ENCODE measurements around the gene RANGRF. TPM values are rescaled to one million over a fixed set of nuclear protein-coding genes. Genes with fewer than 3 reads are reported as not detected.

Gene RANGRF
- total RNA-seq, 1 experiment from 2014 or later: 12.7 TPM

DNA sequence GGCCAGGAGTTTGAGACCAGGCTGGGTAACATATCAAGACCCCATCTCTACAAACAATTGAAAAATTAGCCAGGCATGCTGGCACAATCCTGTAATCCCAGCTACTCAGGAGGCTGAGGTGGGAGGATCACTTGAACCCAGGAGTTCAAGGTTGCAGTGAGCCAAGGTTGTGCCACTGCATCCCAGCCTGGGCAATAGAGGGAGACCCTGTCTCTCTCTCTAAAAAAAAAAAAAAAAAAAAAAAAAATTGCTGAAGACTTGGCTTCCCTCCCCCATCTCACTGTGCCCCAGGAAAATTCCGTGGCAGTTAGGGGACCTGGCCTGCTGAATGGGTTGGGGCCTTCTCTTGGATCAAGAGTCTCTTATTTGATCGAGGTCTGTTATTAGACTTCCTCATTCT lies 51.1 kb downstream of the RANGRF start, which contains the start of gene ODF4:
Gene ODF4, plus strand, starts transcription at position 301 of the 400 bp plus-strand sequence. CDS start 212 bp downstream, outside the sequence.
- Histone ChIP-seq H3K4me3 (ENCODE audit: insufficient read depth, low read depth, low read length) (no peak within 1 kb of the TSS), H3K36me3 (replicated peaks; ENCODE audit: control insufficient read depth, insufficient read depth, low read length) (no peaks in the 10 kb centered on the region), H3K27me3 (ENCODE audit: control insufficient read depth, insufficient read depth, low read length) (no peaks in the 10 kb centered on the region)
- DNase-seq: no peak

Other genes starting within 250 kb of the RANGRF start
- gene ALOX15B, start 249.6 kb upstream of the RANGRF start, total RNA-seq (2014; rRNA removed; shearing (Covaris generic)): not detected in 2 replicates
- not detected in 2 replicates for gene ALOX12B, start 201.0 kb upstream of the RANGRF start, total RNA-seq (2014; rRNA removed; shearing (Covaris generic))
- gene ALOXE3, start 170.2 kb upstream of the RANGRF start, total RNA-seq (2014; rRNA removed; shearing (Covaris generic)): not detected in 2 replicates
- 1.3 and 2.1 TPM in 2 replicates for gene HES7, start 164.6 kb upstream of the RANGRF start, total RNA-seq (2014; rRNA removed; shearing (Covaris generic))
- 19.2 and 32.4 TPM in 2 replicates for gene PER1, start 136.3 kb upstream of the RANGRF start, total RNA-seq (2014; rRNA removed; shearing (Covaris generic))
- 7.3 and 10.5 TPM in 2 replicates for gene VAMP2, start 125.7 kb upstream of the RANGRF start, total RNA-seq (2014; rRNA removed; shearing (Covaris generic))
- gene TMEM107, start 112.3 kb upstream of the RANGRF start, total RNA-seq (2014; rRNA removed; shearing (Covaris generic)): 27.7 and 40.7 TPM in 2 replicates
- 9.9 and 10.7 TPM in 2 replicates for gene BORCS6, start 98.5 kb upstream of the RANGRF start, total RNA-seq (2014; rRNA removed; shearing (Covaris generic))
- 209 and 254 TPM in 2 replicates for gene AURKB, start 78.1 kb upstream of the RANGRF start, total RNA-seq (2014; rRNA removed; shearing (Covaris generic))
- gene CTC1, start 40.6 kb upstream of the RANGRF start, total RNA-seq (2014; rRNA removed; shearing (Covaris generic)): 14.1 and 14.3 TPM in 2 replicates
- gene PFAS, start 39.4 kb upstream of the RANGRF start, total RNA-seq (2014; rRNA removed; shearing (Covaris generic)): 101 and 122 TPM in 2 replicates
- gene SLC25A35, start 6.7 kb downstream of the RANGRF start, total RNA-seq (2014; rRNA removed; shearing (Covaris generic)): 2.3 and 5.6 TPM in 2 replicates
- 1.00 and 1.6 TPM in 2 replicates for gene ARHGEF15, start 21.6 kb downstream of the RANGRF start, total RNA-seq (2014; rRNA removed; shearing (Covaris generic))
- not detected in 2 replicates for gene ODF4, start 51.2 kb downstream of the RANGRF start, total RNA-seq (2014; rRNA removed; shearing (Covaris generic))
- gene RPL26, start 94.5 kb downstream of the RANGRF start, total RNA-seq (2014; rRNA removed; shearing (Covaris generic)): 1,833 and 2,305 TPM in 2 replicates
- gene RNF222, start 109.2 kb downstream of the RANGRF start, total RNA-seq (2014; rRNA removed; shearing (Covaris generic)): not detected in 2 replicates
- 18.6 and 32.8 TPM in 2 replicates for gene NDEL1, start 147.2 kb downstream of the RANGRF start, total RNA-seq (2014; rRNA removed; shearing (Covaris generic))

All from H7 (cell line).